Lower lobe of right lung (tissue), 2 donors: ENCODE measurements around the gene POLR2J. TPM values are rescaled to one million over a fixed set of nuclear protein-coding genes. Genes with fewer than 3 reads are reported as not detected.
A peak's percentile ranks its signal among the peaks of the same experiment; 100 is the strongest.

Source experiments
- ATAC-seq, 2 donors: fragments of 200-7000 bp; cut with Tn5 transposase; one replicate each; pipeline ENCODE4 v1.9.1; 2020 to 2022; ENCODE audit warnings: mild to moderate bottlenecking in 2 of 2, moderate library complexity in 2 of 2
- DNase-seq: peaks from one replicate; pipeline ENCODE4 v3.0.0-alpha.2; 2020
- H3K27ac ChIP-seq: fragments of 200-600 bp; one replicate; pipeline ENCODE4 v1.8.0; 2022
- H3K27me3 ChIP-seq: fragments of 200-600 bp; one replicate; pipeline ENCODE4 v1.8.0; 2022; ENCODE audit warnings: low read depth
- H3K36me3 ChIP-seq: fragments of 200-600 bp; one replicate; pipeline ENCODE4 v1.8.0; 2022; ENCODE audit warnings: mild to moderate bottlenecking
- H3K4me1 ChIP-seq: fragments of 200-600 bp; one replicate; pipeline ENCODE4 v1.8.0; 2022
- H3K4me3 ChIP-seq: fragments of 200-600 bp; one replicate; pipeline ENCODE4 v1.8.0; 2022; ENCODE audit warnings: mild to moderate bottlenecking
- H3K9me3 ChIP-seq: fragments of 200-600 bp; one replicate; pipeline ENCODE4 v1.8.0; 2022
- intact Hi-C: fragments of 100-400 bp; cut with DNase I; formaldehyde crosslinking; loops from one replicate; pipeline ENCODE4 v1.11.0; 2022
- total RNA-seq: library from RNA; stranded (reverse); fragmentation: NEBNext Ultra II Directional; extraction: Animal tissue kit (Norgen Biotek cat#: 25700); gene quantifications from one replicate; pipeline ENCODE4 v1.2.1, GENCODE V29; 2021
- TF ChIP-seq, protein P1 (sequence below): fragments of 200-600 bp; IDR thresholded peaks from one replicate; pipeline ENCODE4 v1.8.0; 2022; ENCODE audit warnings: antibody characterized with exemption, mild to moderate bottlenecking
- donor health status: DM: no; HTN: yes; CAD: no; lungs with severe emphysema.

The POLR2J gene
- total RNA-seq, 1 donor from 2014 or later: 37.9 TPM

DNA sequence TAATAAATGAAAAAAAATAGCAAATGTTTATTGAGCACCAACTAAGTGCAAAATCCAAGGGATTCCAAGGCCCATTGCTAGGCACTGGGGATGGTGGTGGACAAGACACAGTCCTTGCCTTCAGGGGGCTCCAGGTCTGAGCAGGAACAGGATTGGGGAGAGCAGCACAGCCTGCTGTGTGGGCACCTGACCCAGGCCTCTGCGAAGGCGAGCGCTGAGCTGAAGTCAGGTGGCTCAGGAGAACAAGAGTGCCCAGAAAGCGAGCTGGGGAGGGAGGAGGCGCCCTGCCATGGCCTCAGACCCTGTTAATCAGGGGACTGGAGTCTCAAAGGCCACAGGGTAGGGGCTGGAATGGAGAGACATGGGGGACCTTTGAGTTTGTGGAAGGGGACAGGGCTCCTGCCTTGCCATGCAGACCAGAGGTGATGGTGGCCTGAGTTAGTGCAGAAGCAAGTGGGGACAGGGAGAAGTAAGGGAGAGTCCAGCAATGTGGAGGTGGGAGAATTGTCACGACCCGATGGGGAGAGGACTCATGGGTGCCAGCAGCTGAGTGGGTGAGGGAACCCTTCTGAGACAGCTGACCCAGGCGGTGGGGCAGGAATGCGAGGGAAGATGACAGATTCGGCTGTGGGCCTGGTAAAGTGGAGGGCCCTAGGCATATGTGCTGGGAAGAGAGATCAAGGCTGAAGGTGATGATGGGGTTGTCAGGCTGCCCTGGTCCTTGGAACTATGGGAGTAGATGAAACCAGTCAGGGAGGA is 49.4 kb downstream of the POLR2J start:
- no peak overlapping the region for H3K27ac ChIP-seq
- TF ChIP-seq, protein P1, sequence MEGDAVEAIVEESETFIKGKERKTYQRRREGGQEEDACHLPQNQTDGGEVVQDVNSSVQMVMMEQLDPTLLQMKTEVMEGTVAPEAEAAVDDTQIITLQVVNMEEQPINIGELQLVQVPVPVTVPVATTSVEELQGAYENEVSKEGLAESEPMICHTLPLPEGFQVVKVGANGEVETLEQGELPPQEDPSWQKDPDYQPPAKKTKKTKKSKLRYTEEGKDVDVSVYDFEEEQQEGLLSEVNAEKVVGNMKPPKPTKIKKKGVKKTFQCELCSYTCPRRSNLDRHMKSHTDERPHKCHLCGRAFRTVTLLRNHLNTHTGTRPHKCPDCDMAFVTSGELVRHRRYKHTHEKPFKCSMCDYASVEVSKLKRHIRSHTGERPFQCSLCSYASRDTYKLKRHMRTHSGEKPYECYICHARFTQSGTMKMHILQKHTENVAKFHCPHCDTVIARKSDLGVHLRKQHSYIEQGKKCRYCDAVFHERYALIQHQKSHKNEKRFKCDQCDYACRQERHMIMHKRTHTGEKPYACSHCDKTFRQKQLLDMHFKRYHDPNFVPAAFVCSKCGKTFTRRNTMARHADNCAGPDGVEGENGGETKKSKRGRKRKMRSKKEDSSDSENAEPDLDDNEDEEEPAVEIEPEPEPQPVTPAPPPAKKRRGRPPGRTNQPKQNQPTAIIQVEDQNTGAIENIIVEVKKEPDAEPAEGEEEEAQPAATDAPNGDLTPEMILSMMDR: no peak
- no peaks in the 10 kb centered on the region for H3K27me3 ChIP-seq
- no peaks in the 10 kb centered on the region for H3K9me3 ChIP-seq
- H3K36me3 ChIP-seq: peaks cover 19% of the 10 kb centered on the region
- no peak for ATAC-seq
- intact Hi-C loops: no loop called here
- DNase-seq: no peak
- no peak overlapping the region for H3K4me3 ChIP-seq
- H3K4me1 ChIP-seq: peaks cover 40% of the 10 kb centered on the region

DNA sequence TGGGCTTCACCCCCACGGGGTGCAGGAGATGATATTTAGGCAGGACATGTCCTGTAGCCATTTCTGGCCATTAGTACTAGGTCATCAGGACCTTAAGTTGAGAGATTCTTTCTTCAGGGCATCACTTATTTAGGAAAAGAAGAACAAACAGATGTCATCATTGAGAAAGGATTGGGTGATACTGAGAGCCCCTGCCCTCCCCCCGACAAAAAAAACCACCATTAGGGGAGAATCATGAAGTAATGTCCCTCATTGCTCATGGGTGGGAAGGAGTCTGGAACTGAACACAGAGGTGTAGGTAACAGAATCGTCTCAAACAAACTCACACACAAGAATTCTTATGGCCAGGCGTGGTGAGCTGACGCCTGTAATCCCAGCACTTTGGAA is 51.7 kb downstream of the POLR2J start:
- no peaks in the 10 kb centered on the region for H3K27me3 ChIP-seq
- H3K9me3 ChIP-seq: no peaks in the 10 kb centered on the region
- DNase-seq (no peak), ATAC-seq (no peak)
- H3K4me3 ChIP-seq: no peak overlapping the region
- intact Hi-C loops: no loop called here
- peak overlapping the region; percentile 87 for H3K27ac ChIP-seq
- H3K36me3 ChIP-seq: peaks cover 30% of the 10 kb centered on the region
- peaks cover 24% of the 10 kb centered on the region for H3K4me1 ChIP-seq
- TF ChIP-seq, protein P1: no peak

DNA sequence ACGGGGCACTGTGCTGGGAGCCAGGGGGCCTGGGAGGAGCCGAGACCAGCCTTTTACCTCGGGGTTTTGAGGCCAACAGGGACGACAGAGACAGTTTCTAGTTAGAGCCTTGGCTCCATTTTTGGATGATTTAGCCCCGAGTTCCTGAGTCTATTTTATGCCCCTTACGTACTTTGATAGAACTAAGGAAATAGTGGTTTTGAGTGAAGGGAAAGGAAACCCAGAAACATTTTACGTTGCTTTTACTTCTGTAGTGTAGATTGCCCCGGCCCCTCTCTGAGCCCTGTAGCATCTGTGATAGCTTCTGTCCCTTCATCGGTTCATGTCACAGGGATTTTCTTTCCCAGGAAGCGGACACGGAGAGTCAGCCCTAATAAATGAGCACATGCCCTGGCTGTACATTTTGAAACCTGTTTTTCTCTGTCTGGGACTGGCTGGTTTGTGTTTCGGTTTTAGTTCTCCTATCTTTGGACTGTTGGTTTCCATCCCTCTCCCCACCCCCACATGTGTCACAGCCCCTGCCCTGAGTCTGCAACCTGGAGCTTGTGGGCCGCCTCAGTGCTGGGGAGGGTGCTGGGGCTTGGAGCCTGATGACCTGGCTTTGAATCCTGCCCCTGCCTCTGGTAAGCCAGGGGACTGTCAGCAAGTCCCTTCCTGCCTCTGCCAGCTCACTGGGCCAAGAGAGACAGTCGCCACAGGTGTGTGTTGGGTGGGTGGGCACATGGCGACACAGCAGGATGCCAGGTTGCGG is 52.3 kb downstream of the POLR2J start:
- Histone ChIP-seq H3K27ac (peak overlapping the region; percentile 87), H3K4me1 (peaks cover 18% of the 10 kb centered on the region), H3K4me3 (peak overlapping the region; percentile 21), H3K27me3 (no peaks in the 10 kb centered on the region), H3K9me3 (no peaks in the 10 kb centered on the region), H3K36me3 (peaks cover 35% of the 10 kb centered on the region)
- intact Hi-C loops: no loop called here
- TF ChIP-seq, protein P1: no peak
- DNase-seq (peak; percentile 71), ATAC-seq (peak; percentile 71 to 74)

DNA sequence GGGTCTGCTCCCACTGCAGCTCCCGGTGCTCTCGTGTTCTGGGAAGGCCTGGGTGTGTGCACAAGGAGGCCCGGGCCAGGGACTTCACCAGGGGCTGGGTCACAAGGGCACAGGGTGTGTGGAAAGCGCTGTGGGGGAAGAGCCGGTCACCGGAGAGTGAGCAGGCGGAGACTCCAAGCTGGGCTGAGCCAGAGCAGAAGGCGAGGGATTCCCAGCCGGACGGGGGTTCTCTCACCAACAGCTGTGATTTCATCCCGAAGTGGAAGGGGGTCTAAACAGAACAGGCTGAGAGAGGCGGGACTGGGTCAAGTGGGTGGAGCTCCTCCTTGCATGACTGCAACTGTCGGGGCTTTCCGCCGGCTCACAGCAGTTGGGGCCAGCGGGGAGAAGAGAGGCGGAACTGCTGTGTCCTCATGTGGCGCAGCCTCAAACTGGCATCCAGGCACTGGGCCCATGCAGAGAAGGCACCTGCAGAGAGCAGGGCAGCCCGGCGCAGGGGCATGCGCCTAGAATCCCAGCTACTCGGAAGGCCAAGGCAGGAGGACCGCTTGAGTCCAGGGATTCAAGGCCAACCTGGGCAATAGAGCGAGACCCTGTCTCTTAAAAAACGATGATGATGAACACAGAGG is 53.0 kb downstream of the POLR2J start:
- peak overlapping the region; percentile 21 for H3K4me3 ChIP-seq
- H3K36me3 ChIP-seq: peaks cover 42% of the 10 kb centered on the region
- DNase-seq: peak; percentile 84
- peak; percentile 76 to 79 for ATAC-seq
- peak overlapping the region; percentile 87 for H3K27ac ChIP-seq
- peaks cover 15% of the 10 kb centered on the region for H3K4me1 ChIP-seq
- no peaks in the 10 kb centered on the region for H3K27me3 ChIP-seq
- intact Hi-C loops: no loop called here
- no peaks in the 10 kb centered on the region for H3K9me3 ChIP-seq
- TF ChIP-seq, protein P1: no peak

DNA sequence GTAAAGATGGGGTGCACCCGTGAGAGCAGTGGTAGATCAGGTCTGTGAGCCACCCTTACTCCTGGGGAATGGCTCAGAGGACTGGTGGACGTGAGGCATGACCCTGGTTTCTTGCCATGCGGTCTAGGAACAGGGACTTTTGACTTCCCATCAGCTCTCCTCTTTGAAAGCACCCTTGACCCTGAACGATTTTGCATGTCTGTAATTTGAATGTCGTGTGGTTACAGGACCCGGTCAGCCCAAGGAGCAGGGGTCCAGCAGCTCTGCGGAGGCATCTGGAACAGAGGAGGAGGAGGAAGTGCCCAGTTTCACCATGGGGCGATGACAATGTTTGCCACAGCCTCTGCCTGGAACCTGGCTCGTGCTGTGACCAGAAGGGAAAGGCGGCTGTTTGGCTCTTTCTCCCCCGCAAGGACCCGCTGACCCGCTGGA is 53.9 kb downstream of the POLR2J start:
- Histone ChIP-seq H3K4me3 (no peak overlapping the region), H3K27ac (peak overlapping the region; percentile 87), H3K9me3 (no peaks in the 10 kb centered on the region), H3K4me1 (peaks cover 15% of the 10 kb centered on the region), H3K36me3 (peaks cover 51% of the 10 kb centered on the region), H3K27me3 (no peaks in the 10 kb centered on the region)
- TF ChIP-seq, protein P1: no peak
- intact Hi-C loops: no loop called here
- ATAC-seq (peak; percentile 34 to 36), DNase-seq (peak; percentile 64)
